GM23338 (cell line): ENCODE data around the gene DYNLT4. TPM values are rescaled to one million over a fixed set of nuclear protein-coding genes. Genes with fewer than 3 reads are reported as not detected.
"Not testable (repeated sequence)": the region's sequence is repeated elsewhere in the genome, so short reads cannot be mapped to it uniquely, and the experiment has no call there.

ENCODE experiments used
- ATAC-seq: fragments of 200-7000 bp; cut with Tn5 transposase; 3 replicates; pipeline ENCODE4 v1.9.1; 2020
- DNase-seq: peaks from one replicate; pipeline ENCODE4 v3.0.0-alpha.2; 2015; ENCODE audit warnings: low spot score
- H2AFZ ChIP-seq: fragments of 200-600 bp; sonication (generic); 2 replicates; pipeline ENCODE4 v1.8.0; 2016; ENCODE audit warnings: antibody characterized with exemption, mild to moderate bottlenecking, moderate library complexity
- H3F3A ChIP-seq: fragments of 200-600 bp; sonication (generic); replicated peaks from 2 replicates; pipeline ENCODE4 v1.8.0; 2017; ENCODE audit warnings: antibody characterized with exemption, mixed run types, low read depth
- H3K27ac ChIP-seq: fragments of 200-600 bp; sonication (generic); 2 replicates; pipeline ENCODE4 v1.6.1; 2016; ENCODE audit warnings: low read depth
- H3K27me3 ChIP-seq: fragments of 200-600 bp; sonication (generic); 2 replicates; pipeline ENCODE4 v1.8.0; 2016; ENCODE audit warnings: mild to moderate bottlenecking, mixed run types, moderate library complexity; ENCODE audit not compliant: insufficient read depth
- H3K36me3 ChIP-seq: fragments of 200-600 bp; sonication (generic); 2 replicates; pipeline ENCODE4 v1.8.0; 2016; ENCODE audit warnings: mild to moderate bottlenecking; ENCODE audit not compliant: insufficient read depth
- H3K4me1 ChIP-seq: fragments of 200-600 bp; sonication (generic); 2 replicates; pipeline ENCODE4 v1.8.0; 2016; ENCODE audit warnings: mild to moderate bottlenecking, moderate library complexity; ENCODE audit not compliant: insufficient read depth
- H3K4me2 ChIP-seq: fragments of 200-600 bp; sonication (generic); 2 replicates; pipeline ENCODE4 v1.7.1; 2017; ENCODE audit warnings: mixed run types
- H3K4me3 ChIP-seq: fragments of 200-600 bp; sonication (generic); 2 replicates; pipeline ENCODE4 v1.6.1; 2016; ENCODE audit warnings: mixed run types
- H3K79me2 ChIP-seq: fragments of 200-600 bp; sonication (generic); replicated peaks from 2 replicates; pipeline ENCODE4 v1.8.0; 2017; ENCODE audit warnings: mild to moderate bottlenecking; ENCODE audit not compliant: insufficient read depth
- H3K9me2 ChIP-seq: fragments of 200-600 bp; sonication (generic); 2 replicates; pipeline ENCODE4 v1.8.0; 2017; ENCODE audit not compliant: insufficient read depth
- H4K20me1 ChIP-seq: fragments of 200-600 bp; sonication (generic); replicated peaks from 2 replicates; pipeline ENCODE4 v1.8.0; 2017; ENCODE audit warnings: mild to moderate bottlenecking; ENCODE audit not compliant: insufficient read depth
- H3K27ac Mint-ChIP-seq: 2 replicates; pipeline ENCODE4 v1.8.0; 2020; ENCODE audit warnings: inconsistent platforms, mild to moderate bottlenecking, moderate library complexity, mixed read lengths
- H3K27me3 Mint-ChIP-seq: 3 replicates; pipeline ENCODE4 v1.8.0; 2022; ENCODE audit warnings: low read depth, mild to moderate bottlenecking, moderate library complexity, mixed read lengths, inconsistent platforms; ENCODE audit not compliant: insufficient read depth, poor library complexity
- H3K36me3 Mint-ChIP-seq: 3 replicates; pipeline ENCODE4 v1.8.0; 2021; ENCODE audit warnings: low read depth, mild to moderate bottlenecking, inconsistent platforms, moderate library complexity, mixed read lengths
- H3K4me1 Mint-ChIP-seq: 3 replicates; pipeline ENCODE4 v1.8.0; 2020; ENCODE audit warnings: mild to moderate bottlenecking, inconsistent platforms, mixed read lengths
- H3K4me3 Mint-ChIP-seq: 3 replicates; pipeline ENCODE4 v1.8.0; 2021; ENCODE audit warnings: moderate library complexity, mild to moderate bottlenecking, inconsistent platforms, mixed read lengths
- H3K9me3 Mint-ChIP-seq: 3 replicates; pipeline ENCODE4 v1.8.0; 2020; ENCODE audit warnings: moderate library complexity, mild to moderate bottlenecking, inconsistent platforms, mixed read lengths
- CREB1 ChIP-seq: fragments of 250-450 bp; sonication (Bioruptor Pico); IDR thresholded peaks from 2 replicates; pipeline ENCODE4 v1.5.0; 2020; ENCODE audit warnings: low read depth, mild to moderate bottlenecking, moderate library complexity
- POLR2AphosphoS5 ChIP-seq: IDR thresholded peaks from 2 replicates; pipeline ENCODE4 v1.6.1; 2016; ENCODE audit warnings: antibody characterized with exemption, low read depth
- polyA plus RNA-seq: library from polyadenylated mRNA; unstranded; fragments of >200 nt; fragmentation: Nextera tagmentation; extraction: Ambion mirVana; gene quantifications from 2 replicates; pipeline ENCODE4 v1.2.1, GENCODE V29; 2016
- total RNA-seq: library from RNA; depleted of rRNA; stranded (reverse); fragments of >200 nt; shearing (Covaris generic); gene quantifications from 2 replicates; pipeline ENCODE4 v1.2.3, GENCODE V29; 2014
- TF ChIP-seq, protein P1 (sequence below): fragments of 250-450 bp; sonication (Bioruptor Pico); IDR thresholded peaks from 2 replicates; pipeline ENCODE4 v1.5.0; 2020; ENCODE audit warnings: mild to moderate bottlenecking, moderate library complexity

Gene DYNLT4
- total and polyA plus RNA-seq, 2 experiments from 2014 or later = 0.73 TPM; not detected in 1

DNA sequence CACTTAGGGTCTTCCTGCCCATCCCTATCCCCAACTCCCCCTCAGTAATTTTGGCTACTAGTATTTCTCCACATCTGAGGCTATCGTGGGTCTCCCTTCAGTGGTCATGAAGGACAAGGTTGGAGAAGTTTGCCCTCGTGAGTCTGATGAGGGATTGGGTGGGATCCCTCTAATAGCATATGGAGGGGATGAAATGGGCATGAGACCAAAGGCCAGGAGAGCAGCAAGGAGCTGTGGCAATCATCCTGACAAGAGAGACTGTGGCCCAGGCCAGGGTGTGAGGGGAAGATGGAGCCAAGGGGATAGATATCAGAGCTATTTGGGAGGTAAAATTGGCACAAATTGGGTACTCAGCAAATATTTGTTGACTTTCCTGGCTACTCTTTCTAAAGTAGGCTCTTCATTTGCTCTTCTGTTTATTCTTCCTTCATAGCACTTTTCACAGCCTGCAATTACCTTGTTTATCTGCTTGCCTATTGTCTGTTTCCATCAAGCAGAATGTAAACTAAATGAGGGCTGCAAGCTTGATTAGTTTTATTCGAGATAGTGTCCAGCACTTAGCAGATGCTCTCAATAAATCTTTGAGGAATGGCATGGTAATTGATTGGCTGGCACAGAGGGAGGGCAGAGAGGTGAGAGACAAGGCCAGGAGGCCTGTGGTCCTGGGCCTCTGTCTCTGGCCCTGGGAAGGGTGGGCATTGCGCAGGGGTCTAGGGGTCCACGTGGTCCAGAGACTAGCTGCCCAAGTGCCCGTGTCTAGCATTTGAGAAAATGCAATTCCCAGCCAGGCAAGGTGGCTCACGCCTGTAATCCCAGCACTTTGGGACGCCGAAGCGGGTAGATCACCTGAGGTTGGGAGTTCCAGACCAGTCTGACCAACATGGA, 8.4 kb downstream of the DYNLT4 start:
- no peak for ATAC-seq
- Histone ChIP-seq H4K20me1 (no peaks in the 10 kb centered on the region), H3K4me2 (peak overlapping the region; percentile 96), H3K9me2 (no peaks in the 10 kb centered on the region), H3K79me2 (0 out of 2 replicates have a peak, but pooled peaks cover 3% of the 10 kb centered on the region), H3K36me3 (no peaks in the 10 kb centered on the region), H3K27me3 (no peaks in the 10 kb centered on the region), H3K27ac (peak overlapping the region; percentile 92), H3K4me1 (peaks cover 9% of the 10 kb centered on the region; the same call in 1 of the 2 replicates), H3K4me3 (no peak overlapping the region), H2AFZ (no peak overlapping the region), H3F3A (peaks cover 19% of the 10 kb centered on the region)
- peaks cover 8% of the 10 kb centered on the region for H3K27me3 Mint-ChIP-seq
- H3K4me3 Mint-ChIP-seq = peak overlapping the region; percentile 93; the same call in 1 of the 3 replicates
- TF ChIP-seq CREB1 = no peak
- no peak for TF ChIP-seq POLR2AphosphoS5
- TF ChIP-seq, protein P1, sequence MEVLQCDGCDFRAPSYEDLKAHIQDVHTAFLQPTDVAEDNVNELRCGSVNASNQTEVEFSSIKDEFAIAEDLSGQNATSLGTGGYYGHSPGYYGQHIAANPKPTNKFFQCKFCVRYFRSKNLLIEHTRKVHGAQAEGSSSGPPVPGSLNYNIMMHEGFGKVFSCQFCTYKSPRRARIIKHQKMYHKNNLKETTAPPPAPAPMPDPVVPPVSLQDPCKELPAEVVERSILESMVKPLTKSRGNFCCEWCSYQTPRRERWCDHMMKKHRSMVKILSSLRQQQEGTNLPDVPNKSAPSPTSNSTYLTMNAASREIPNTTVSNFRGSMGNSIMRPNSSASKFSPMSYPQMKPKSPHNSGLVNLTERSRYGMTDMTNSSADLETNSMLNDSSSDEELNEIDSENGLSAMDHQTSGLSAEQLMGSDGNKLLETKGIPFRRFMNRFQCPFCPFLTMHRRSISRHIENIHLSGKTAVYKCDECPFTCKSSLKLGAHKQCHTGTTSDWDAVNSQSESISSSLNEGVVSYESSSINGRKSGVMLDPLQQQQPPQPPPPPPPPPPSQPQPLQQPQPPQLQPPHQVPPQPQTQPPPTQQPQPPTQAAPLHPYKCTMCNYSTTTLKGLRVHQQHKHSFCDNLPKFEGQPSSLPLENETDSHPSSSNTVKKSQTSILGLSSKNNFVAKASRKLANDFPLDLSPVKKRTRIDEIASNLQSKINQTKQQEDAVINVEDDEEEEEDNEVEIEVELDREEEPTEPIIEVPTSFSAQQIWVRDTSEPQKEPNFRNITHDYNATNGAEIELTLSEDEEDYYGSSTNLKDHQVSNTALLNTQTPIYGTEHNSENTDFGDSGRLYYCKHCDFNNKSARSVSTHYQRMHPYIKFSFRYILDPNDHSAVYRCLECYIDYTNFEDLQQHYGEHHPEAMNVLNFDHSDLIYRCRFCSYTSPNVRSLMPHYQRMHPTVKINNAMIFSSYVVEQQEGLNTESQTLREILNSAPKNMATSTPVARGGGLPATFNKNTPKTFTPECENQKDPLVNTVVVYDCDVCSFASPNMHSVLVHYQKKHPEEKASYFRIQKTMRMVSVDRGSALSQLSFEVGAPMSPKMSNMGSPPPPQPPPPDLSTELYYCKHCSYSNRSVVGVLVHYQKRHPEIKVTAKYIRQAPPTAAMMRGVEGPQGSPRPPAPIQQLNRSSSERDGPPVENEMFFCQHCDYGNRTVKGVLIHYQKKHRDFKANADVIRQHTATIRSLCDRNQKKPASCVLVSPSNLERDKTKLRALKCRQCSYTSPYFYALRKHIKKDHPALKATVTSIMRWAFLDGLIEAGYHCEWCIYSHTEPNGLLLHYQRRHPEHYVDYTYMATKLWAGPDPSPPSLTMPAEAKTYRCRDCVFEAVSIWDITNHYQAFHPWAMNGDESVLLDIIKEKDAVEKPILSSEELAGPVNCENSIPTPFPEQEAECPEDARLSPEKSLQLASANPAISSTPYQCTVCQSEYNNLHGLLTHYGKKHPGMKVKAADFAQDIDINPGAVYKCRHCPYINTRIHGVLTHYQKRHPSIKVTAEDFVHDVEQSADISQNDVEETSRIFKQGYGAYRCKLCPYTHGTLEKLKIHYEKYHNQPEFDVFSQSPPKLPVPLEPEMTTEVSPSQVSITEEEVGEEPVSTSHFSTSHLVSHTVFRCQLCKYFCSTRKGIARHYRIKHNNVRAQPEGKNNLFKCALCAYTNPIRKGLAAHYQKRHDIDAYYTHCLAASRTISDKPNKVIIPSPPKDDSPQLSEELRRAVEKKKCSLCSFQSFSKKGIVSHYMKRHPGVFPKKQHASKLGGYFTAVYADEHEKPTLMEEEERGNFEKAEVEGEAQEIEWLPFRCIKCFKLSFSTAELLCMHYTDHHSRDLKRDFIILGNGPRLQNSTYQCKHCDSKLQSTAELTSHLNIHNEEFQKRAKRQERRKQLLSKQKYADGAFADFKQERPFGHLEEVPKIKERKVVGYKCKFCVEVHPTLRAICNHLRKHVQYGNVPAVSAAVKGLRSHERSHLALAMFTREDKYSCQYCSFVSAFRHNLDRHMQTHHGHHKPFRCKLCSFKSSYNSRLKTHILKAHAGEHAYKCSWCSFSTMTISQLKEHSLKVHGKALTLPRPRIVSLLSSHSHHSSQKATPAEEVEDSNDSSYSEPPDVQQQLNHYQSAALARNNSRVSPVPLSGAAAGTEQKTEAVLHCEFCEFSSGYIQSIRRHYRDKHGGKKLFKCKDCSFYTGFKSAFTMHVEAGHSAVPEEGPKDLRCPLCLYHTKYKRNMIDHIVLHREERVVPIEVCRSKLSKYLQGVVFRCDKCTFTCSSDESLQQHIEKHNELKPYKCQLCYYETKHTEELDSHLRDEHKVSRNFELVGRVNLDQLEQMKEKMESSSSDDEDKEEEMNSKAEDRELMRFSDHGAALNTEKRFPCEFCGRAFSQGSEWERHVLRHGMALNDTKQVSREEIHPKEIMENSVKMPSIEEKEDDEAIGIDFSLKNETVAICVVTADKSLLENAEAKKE (CRISPR knock-in tag) = no peak
- H3K9me3 Mint-ChIP-seq = no peaks in the 10 kb centered on the region
- H3K4me1 Mint-ChIP-seq = peaks cover 12% of the 10 kb centered on the region
- H3K27ac Mint-ChIP-seq = peak overlapping the region; percentile 100; the same call in 1 of the 2 replicates
- no peak for DNase-seq
- peaks cover 15% of the 10 kb centered on the region for H3K36me3 Mint-ChIP-seq

DNA sequence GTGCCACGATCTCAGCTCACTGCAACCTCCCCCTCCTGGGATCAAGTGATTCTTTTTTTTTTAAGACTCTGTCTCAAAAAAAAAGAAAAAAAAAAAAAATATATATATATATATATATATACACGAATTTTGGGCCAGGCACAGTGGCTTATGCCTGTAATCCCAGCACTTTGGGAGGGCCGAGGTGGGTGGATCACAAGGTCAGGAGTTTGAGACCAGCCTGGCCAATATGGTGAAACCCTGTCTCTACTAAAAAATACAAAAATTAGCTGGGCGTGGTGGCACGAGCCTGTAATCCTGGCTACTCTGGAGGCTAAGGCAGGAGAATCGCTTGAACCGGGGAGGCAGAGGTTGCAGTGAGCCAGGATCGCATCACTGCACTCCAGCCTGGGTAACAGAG, 9.3 kb downstream of the DYNLT4 start:
- Histone ChIP-seq H3F3A (peaks cover 19% of the 10 kb centered on the region), H3K4me1 (peaks cover 11% of the 10 kb centered on the region; the same call in 1 of the 2 replicates)
- H3K27me3 Mint-ChIP-seq, H3K27ac ChIP-seq, H4K20me1 ChIP-seq, H3K4me3 Mint-ChIP-seq, H3K4me3 ChIP-seq, H3K9me2 ChIP-seq, H3K4me2 ChIP-seq, ATAC-seq, H3K36me3 ChIP-seq, H3K79me2 ChIP-seq, H2AFZ ChIP-seq, DNase-seq, H3K9me3 Mint-ChIP-seq, H3K27ac Mint-ChIP-seq, H3K36me3 Mint-ChIP-seq, H3K27me3 ChIP-seq: not testable (repeated sequence)
- peaks cover 18% of the 10 kb centered on the region for H3K4me1 Mint-ChIP-seq
